ENCODE measurements around the gene TPST2. TPM values are rescaled to one million over a fixed set of nuclear protein-coding genes. Genes with fewer than 3 reads are reported as not detected.
A peak's percentile ranks its signal among the peaks of the same experiment; 100 is the strongest.
"Not testable (repeated sequence)": the region's sequence is repeated elsewhere in the genome, so short reads cannot be mapped to it uniquely, and the experiment has no call there.

The TPST2 gene
- total RNA-seq, 3 donors from 2014 or later: 9.2 to 13.9 (median 11.7) TPM

- ATAC-seq: no peak
- DNase-seq: no peak
- Histone ChIP-seq H3K4me1 (ENCODE audit: low read depth) (no peaks in the 10 kb centered on the region), H3K9me3 (no peaks in the 10 kb centered on the region), H3K4me3 (no peak overlapping the region), H3K36me3 (ENCODE audit: low read depth) (no peaks in the 10 kb centered on the region)
- TF ChIP-seq CTCF (IDR thresholded peaks at IDR 0.05): no peak
- intact Hi-C loops (cut with DNase I, micrococcal nuclease): no loop called here
Measured at GRCh38 chr22:26616650-26617049, 26.7 kb upstream of the TPST2 start.

- intact Hi-C loops (cut with DNase I, micrococcal nuclease): no loop called here
- ATAC-seq: no peak
- TF ChIP-seq CTCF (IDR thresholded peaks at IDR 0.05): no peak
- no peak for DNase-seq
- no peak overlapping the region for H3K4me3 ChIP-seq
- no peaks in the 10 kb centered on the region for H3K36me3 ChIP-seq (ENCODE audit: low read depth)
- H3K4me1 ChIP-seq (ENCODE audit: low read depth): no peaks in the 10 kb centered on the region
- no peaks in the 10 kb centered on the region for H3K9me3 ChIP-seq
Measured at GRCh38 chr22:26615830-26616435, 26.0 kb upstream of the TPST2 start.

GRCh38 chr22:26615149-26615548 is 25.2 kb upstream of the TPST2 start:
- ATAC-seq (peak; percentile 36), DNase-seq (no peak)
- no peaks in the 10 kb centered on the region for H3K9me3 ChIP-seq

GRCh38 chr22:26614322-26614721 is 24.4 kb upstream of the TPST2 start:
- intact Hi-C loops (cut with DNase I, micrococcal nuclease): no loop called here
- no peaks in the 10 kb centered on the region for H3K4me1 ChIP-seq (ENCODE audit: low read depth)
- no peak for TF ChIP-seq CTCF (IDR thresholded peaks at IDR 0.05)
- DNase-seq: no peak
- no peak overlapping the region for H3K4me3 ChIP-seq
- ATAC-seq: no peak
- no peaks in the 10 kb centered on the region for H3K36me3 ChIP-seq (ENCODE audit: low read depth)
- no peaks in the 10 kb centered on the region for H3K9me3 ChIP-seq

More at GRCh38 chr22:26615149-26615548, 25.2 kb upstream of the TPST2 start:
- intact Hi-C loops (cut with DNase I, micrococcal nuclease): no loop called here
- no peaks in the 10 kb centered on the region for H3K36me3 ChIP-seq (ENCODE audit: low read depth)
- no peak overlapping the region for H3K4me3 ChIP-seq
- TF ChIP-seq CTCF (IDR thresholded peaks at IDR 0.05): no peak
- no peaks in the 10 kb centered on the region for H3K4me1 ChIP-seq (ENCODE audit: low read depth)

GRCh38 chr22:26613753-26614152 is 23.8 kb upstream of the TPST2 start:
- DNase-seq; H3K4me1 ChIP-seq (ENCODE audit: low read depth); intact Hi-C loops (cut with DNase I, micrococcal nuclease); ATAC-seq; H3K36me3 ChIP-seq (ENCODE audit: low read depth); H3K4me3 ChIP-seq; H3K9me3 ChIP-seq: not testable (repeated sequence)

- H3K4me3 ChIP-seq: no peak overlapping the region
- no peak for ATAC-seq
- no peaks in the 10 kb centered on the region for H3K4me1 ChIP-seq (ENCODE audit: low read depth)
- no peak for TF ChIP-seq CTCF (IDR thresholded peaks at IDR 0.05)
- no peaks in the 10 kb centered on the region for H3K36me3 ChIP-seq (ENCODE audit: low read depth)
- intact Hi-C loops (cut with DNase I, micrococcal nuclease): no loop called here
- H3K9me3 ChIP-seq: no peaks in the 10 kb centered on the region
- DNase-seq: no peak
Measured at GRCh38 chr22:26612652-26613051, 22.7 kb upstream of the TPST2 start.

Data from mucosa of descending colon (tissue), 3 donors.